ENCODE data around the gene TMEM150B.

The TMEM150B gene

DNA sequence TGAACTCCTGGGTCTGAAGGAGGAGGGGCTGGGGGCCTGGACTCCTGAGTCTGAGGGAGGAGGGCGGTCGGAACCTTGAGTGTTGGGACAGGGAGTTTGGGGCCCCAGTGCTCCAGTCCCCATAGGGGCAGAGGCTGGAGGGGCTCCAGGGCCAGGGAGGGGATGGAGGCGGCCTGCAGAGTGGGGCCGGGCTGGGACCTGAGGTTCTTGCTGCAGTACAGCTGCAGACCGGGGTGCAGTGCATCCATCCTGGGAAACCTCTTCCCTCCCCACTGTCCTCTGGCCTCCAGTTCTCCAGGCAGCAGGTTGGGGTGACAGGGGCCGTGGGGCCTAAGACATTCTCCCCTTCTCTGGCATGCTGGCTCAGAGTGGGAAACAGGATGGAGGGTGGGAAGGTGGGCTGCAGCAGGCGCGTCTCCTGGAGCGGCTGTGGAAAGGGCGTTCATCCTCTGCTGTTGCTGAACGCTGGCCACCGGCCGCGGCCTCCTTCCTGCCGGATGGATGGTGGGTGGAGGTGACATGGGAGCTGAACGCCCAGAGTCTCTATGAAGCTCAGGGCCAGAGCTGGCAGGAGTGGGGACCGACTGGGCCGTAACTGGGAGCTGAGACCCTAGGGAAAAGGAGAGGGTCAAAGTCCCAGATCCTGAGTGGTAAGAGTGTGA lies 39.8 kb downstream of the TMEM150B start:
- H3K9ac ChIP-seq (ENCODE audit: insufficient read length), result no peak overlapping the region
- no peak overlapping the region for H3K27ac ChIP-seq
- TF ChIP-seq FOXP2 (optimal IDR thresholded peaks at IDR 0.05; ENCODE audit: control extremely low read depth, extremely low read length, insufficient read depth), result no peak
- no peak for TF ChIP-seq POLR2AphosphoS5 (IDR thresholded peaks at IDR 0.05; ENCODE audit: borderline replicate concordance, low read depth, low read length)
- no peak for TF ChIP-seq EZH2 (IDR thresholded peaks at IDR 0.05)
- H3K36me3 ChIP-seq (ENCODE audit: insufficient read depth, low read length), result no peaks in the 10 kb centered on the region
- no peaks in the 10 kb centered on the region for H3K9me3 ChIP-seq (ENCODE audit: low read depth, low read length)
- H3K4me3 ChIP-seq, result no peak overlapping the region; the same call in 1 of the 2 replicates
- DNase-seq (ENCODE audit: low read depth, low spot score), result no peak

DNA sequence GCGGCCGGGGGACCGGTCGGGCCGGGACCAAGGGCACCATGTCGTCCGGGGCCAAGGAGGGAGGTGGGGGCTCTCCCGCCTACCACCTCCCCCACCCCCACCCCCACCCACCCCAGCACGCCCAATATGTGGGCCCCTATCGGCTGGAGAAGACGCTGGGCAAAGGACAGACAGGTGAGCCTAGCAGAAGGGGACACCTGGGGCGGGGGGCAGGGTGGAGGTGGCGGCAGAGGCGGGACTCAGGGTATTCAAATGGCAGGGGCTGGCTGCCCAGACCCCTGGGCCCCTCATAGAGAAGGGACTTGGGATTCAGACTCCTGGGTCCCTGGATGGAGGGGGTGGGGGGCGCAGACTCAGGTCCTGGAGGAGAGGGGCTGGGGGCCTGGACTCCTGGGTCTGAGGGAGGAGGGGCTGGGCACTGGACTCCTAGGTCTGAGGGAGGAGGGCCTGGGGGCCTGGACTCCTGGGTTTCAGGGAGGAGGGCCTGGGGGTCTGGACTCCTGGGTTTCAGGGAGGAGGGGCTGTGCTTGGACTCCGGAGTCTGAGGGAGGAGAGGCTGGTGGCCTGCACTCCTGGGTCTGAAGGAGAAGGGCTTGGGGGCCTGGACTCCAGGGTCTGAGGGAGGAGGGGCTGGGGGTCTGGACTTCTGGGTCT lies 40.6 kb downstream of the TMEM150B start:
- Histone ChIP-seq H3K27ac (no peak overlapping the region), H3K9ac (ENCODE audit: insufficient read length) (peak overlapping the region; percentile 73)
- no peak for DNase-seq (ENCODE audit: low read depth, low spot score)

DNA sequence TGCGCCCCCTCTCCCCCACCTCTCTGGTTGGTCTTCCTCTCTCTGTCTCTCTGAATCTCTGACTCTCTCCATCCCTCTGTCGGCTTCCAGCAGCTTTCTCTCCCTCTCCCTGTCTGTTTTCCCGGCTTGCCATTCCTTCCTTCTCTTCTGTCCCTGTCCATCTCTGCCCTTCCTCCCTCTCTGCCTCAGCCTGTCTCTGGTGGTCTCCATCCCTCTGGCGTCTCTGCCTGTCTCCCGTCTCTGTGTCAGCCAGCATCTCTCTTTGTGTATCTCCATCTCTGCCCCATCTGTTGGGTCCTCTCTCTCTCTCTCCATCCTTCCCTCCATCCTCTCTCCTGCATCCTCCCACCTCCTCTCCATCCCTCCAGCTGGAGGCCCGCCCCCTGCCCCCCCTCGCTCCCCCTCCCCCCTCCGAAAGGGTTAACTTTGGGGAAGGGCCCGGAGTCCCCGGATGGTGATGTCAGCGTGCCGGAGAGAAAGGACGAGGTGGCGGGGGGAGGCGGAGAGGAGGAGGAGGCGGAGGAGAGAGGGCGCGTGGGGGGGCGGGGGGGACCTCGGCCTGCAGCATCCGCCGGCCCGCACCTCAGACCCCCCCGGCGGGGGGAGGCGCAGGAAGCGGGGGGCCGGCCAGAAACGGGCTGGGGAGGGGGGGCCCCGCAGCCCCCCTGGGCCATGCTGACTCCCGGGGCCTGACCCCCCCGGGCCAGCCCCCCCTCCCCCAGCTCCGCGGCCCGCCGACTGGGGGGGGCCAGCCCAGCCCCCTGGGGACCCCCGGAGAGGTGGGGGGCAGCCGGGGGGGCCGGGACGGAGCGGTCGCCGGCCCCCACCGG lies 41.4 kb downstream of the TMEM150B start, which contains the start of gene BRSK1:
Gene BRSK1, plus strand, starts transcription at position 450 of the 830 bp plus-strand sequence. CDS start 446 bp downstream, outside the sequence.
- H3K9me3 ChIP-seq (ENCODE audit: low read depth, low read length), result no peaks in the 10 kb centered on the region
- no peak for DNase-seq (ENCODE audit: low read depth, low spot score)
- peak within 1 kb of the TSS; percentile 74 for H3K4me3 ChIP-seq
- peak within 1 kb of the TSS; percentile 73 for H3K9ac ChIP-seq (ENCODE audit: insufficient read length)
- no peak within 1 kb of the TSS for H3K27ac ChIP-seq
- H3K36me3 ChIP-seq (ENCODE audit: insufficient read depth, low read length), result no peaks in the 10 kb centered on the region
- TF ChIP-seq POLR2AphosphoS5 (IDR thresholded peaks at IDR 0.05; ENCODE audit: borderline replicate concordance, low read depth, low read length) (no peak), EZH2 (IDR thresholded peaks at IDR 0.05) (no peak), FOXP2 (optimal IDR thresholded peaks at IDR 0.05; ENCODE audit: control extremely low read depth, extremely low read length, insufficient read depth) (no peak)

More for the DNA sequence above, 40.6 kb downstream of the TMEM150B start:
- TF ChIP-seq FOXP2 (optimal IDR thresholded peaks at IDR 0.05; ENCODE audit: control extremely low read depth, extremely low read length, insufficient read depth) (no peak), POLR2AphosphoS5 (IDR thresholded peaks at IDR 0.05; ENCODE audit: borderline replicate concordance, low read depth, low read length) (no peak), EZH2 (IDR thresholded peaks at IDR 0.05) (no peak)
- Histone ChIP-seq H3K4me3 (peak overlapping the region; percentile 74), H3K9me3 (ENCODE audit: low read depth, low read length) (no peaks in the 10 kb centered on the region), H3K36me3 (ENCODE audit: insufficient read depth, low read length) (no peaks in the 10 kb centered on the region)

DNA sequence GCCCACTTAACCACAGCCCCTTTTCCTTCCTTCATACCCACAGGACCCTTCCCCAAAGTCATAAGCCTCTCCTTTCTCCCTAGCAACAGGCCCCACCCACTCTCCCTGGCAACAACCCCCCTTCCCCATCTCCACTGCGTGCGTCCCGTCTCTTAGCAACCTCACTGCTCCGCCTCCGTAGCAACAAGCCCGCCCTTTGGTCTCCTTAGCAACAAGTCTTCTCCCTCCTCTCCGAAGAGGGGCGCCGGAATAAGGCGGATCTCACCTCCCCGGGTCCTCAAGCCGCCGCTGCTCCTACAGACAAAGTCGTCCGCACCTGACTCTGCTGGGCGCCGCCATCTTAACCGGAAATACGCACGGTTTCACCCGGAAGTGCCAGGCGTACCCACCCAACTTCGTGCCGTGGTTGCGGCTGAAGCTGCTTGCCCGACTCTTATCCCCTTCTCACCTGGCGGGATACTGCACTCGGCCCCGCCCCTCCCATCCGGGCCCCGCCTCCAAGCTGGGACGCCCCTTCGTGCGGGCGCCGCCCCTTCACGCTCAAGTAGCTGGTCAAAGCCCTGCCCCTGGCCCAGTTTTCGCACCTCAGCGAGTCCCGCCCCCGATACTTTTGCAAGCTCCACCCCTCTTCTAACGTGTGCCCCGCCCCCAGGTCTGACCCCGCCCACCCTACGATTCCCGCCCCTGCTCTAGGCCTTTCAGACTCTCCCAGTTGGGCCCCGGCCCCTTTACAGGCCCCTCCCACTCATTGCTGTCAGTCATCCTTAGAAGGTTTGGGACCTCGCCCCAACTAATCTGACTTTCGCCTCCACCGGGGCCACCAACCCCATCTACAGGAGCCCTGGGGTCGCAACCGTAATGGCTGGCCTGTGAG lies 45.1 kb downstream of the TMEM150B start, which contains the start of gene HSPBP1:
Gene HSPBP1, minus strand, starts transcription at position 341 of the 874 bp plus-strand sequence. CDS start 502 bp downstream, outside the sequence.
- TF ChIP-seq EZH2 (IDR thresholded peaks at IDR 0.05), result no peak
- TF ChIP-seq POLR2AphosphoS5 (IDR thresholded peaks at IDR 0.05; ENCODE audit: borderline replicate concordance, low read depth, low read length), result peak; percentile 56; the same call in 1 of the 2 replicates
- peak; percentile 90 for TF ChIP-seq FOXP2 (optimal IDR thresholded peaks at IDR 0.05; ENCODE audit: control extremely low read depth, extremely low read length, insufficient read depth)
- Histone ChIP-seq H3K36me3 (ENCODE audit: insufficient read depth, low read length) (peaks cover 2% of the 10 kb centered on the region; the same call in 1 of the 2 replicates), H3K9ac (ENCODE audit: insufficient read length) (peak within 1 kb of the TSS; percentile 64), H3K27ac (peak within 1 kb of the TSS; percentile 88), H3K9me3 (ENCODE audit: low read depth, low read length) (no peaks in the 10 kb centered on the region), H3K4me3 (peak within 1 kb of the TSS; percentile 83)
- peak; percentile 87 for DNase-seq (ENCODE audit: low read depth, low spot score)

DNA sequence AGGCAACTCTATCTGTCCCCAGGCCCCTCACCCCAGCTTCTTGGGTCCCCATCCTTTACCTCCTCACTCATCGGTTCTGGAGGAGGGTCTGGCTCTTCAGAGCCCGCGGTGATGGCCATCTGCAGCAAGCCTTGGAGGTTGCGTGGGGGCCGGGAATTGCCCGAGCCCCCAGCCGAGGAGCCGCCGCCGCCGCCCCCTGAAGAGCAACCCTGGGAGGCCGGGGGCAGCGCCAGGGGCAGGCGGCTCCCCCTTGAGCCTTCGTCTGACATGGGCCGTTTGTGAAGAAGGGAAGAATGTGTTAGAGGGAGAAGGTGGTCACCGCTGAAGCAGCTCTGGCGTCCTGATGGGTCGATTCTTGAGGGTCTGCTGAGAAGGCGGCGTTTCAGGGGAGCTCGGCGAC lies 45.8 kb downstream of the TMEM150B start:
- peak overlapping the region; percentile 83 for H3K4me3 ChIP-seq
- no peak for TF ChIP-seq POLR2AphosphoS5 (IDR thresholded peaks at IDR 0.05; ENCODE audit: borderline replicate concordance, low read depth, low read length)
- no peak for TF ChIP-seq EZH2 (IDR thresholded peaks at IDR 0.05)
- TF ChIP-seq FOXP2 (optimal IDR thresholded peaks at IDR 0.05; ENCODE audit: control extremely low read depth, extremely low read length, insufficient read depth), result no peak
- peaks cover 2% of the 10 kb centered on the region; the same call in 1 of the 2 replicates for H3K36me3 ChIP-seq (ENCODE audit: insufficient read depth, low read length)
- no peaks in the 10 kb centered on the region for H3K9me3 ChIP-seq (ENCODE audit: low read depth, low read length)
- H3K9ac ChIP-seq (ENCODE audit: insufficient read length), result peak overlapping the region; percentile 64
- H3K27ac ChIP-seq, result peak overlapping the region; percentile 76
- DNase-seq (ENCODE audit: low read depth, low spot score), result no peak

DNA sequence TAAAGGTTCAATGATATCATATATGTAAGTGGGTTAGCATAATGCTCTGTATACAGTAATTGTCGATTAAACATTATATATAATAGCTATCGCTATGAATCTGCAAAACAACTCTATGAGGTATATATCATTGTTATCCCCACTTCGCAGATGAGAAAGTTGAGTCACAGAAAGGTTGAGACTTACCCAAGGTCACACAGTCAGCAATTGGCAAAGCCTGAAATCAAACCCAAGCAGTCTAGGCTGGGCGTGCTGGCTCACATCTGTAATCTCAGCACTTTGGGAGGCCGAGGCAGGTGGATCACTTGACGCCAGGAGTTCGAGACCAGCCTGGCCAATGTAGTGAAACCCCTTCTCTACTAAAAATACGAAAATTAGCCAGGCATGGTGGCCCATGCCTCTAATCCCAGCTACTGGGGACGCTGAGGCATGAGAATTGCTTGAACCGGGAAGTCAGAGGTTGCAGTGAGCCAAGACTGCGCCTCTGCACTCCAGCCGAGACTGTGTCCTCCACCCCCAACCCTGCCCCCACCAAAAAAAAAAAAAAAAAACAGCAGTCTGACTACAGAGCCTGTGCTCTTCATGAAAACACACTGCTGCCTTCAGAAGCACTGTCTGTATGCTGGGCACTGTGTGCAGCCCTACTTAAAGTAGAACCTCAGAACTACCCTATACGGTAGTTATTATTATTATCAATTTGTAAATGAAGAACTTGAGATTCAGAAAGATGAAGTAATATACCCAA lies 46.6 kb downstream of the TMEM150B start:
- DNase-seq (ENCODE audit: low read depth, low spot score), result no peak
- H3K9me3 ChIP-seq (ENCODE audit: low read depth, low read length), result no peaks in the 10 kb centered on the region

More for the DNA sequence above, 46.6 kb downstream of the TMEM150B start:
- no peak for TF ChIP-seq FOXP2 (optimal IDR thresholded peaks at IDR 0.05; ENCODE audit: control extremely low read depth, extremely low read length, insufficient read depth)
- TF ChIP-seq EZH2 (IDR thresholded peaks at IDR 0.05), result no peak
- TF ChIP-seq POLR2AphosphoS5 (IDR thresholded peaks at IDR 0.05; ENCODE audit: borderline replicate concordance, low read depth, low read length), result no peak
- Histone ChIP-seq H3K4me3 (peak overlapping the region; percentile 83), H3K36me3 (ENCODE audit: insufficient read depth, low read length) (peaks cover 3% of the 10 kb centered on the region; the same call in 1 of the 2 replicates), H3K27ac (0 out of 2 replicates have a peak overlapping the region, but pooled peaks have one; percentile 3), H3K9ac (ENCODE audit: insufficient read length) (no peak overlapping the region)
